ENCODE data around the gene TMEM42.

The TMEM42 gene

DNA sequence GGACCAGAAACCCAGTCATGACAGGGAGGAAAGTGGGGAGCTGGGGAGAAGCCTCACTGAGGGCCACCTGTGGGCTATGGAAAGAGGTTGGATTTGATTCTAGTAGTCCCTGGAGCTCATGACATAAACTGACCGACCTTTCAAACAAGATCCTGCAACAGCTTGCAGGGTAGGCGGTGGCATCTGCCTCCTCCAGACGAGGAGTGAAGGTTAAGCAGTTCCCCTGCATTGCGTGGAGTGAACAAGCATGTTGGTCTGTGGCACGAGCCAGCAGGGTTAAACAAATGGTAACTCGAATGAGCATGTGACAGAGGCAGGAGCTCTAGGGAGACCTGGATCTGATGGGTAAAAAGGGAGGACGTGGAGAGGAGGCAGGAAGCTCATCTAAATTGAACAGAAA, 25.4 kb downstream of the TMEM42 start:
- CTCF ChIA-PET = interaction anchor here (0.7 kb wide), 1 partner anchor 23 kb away, joined by 3 read pairs; no protein-coding TSS in a partner anchor
- H3K4me1 Mint-ChIP-seq = no peaks in the 10 kb centered on the region
- H3K9me3 Mint-ChIP-seq = no peaks in the 10 kb centered on the region
- no peak for DNase-seq
- H3K36me3 Mint-ChIP-seq = no peaks in the 10 kb centered on the region
- H3K4me3 Mint-ChIP-seq = no peak overlapping the region
- H3K27ac Mint-ChIP-seq = no peak overlapping the region
- peaks cover 13% of the 10 kb centered on the region for H3K27me3 Mint-ChIP-seq

DNA sequence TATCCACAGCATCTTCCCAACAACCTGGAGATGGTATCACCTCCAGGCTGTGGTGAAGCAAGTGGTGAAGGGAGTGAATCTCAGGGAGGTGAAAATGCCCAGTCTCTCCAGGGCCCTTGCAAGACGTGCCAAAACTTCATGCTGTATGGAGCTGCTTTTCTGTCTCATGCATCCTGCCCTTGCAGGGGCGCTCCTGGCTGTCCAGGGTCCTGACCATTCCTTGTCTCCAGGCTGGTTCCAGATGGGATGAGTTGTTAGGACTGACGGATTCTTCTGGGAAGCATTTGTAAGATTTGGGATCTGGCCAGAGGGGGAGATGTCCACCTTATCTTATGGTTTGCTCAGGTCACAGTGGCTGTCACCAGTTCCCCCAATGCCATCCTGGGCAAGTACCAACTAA, 28.5 kb downstream of the TMEM42 start:
- DNase-seq = no peak
- no peaks in the 10 kb centered on the region for H3K9me3 Mint-ChIP-seq
- H3K27me3 Mint-ChIP-seq = peaks cover 4% of the 10 kb centered on the region
- CTCF ChIA-PET = no interaction called here
- no peak overlapping the region for H3K4me3 Mint-ChIP-seq
- no peaks in the 10 kb centered on the region for H3K4me1 Mint-ChIP-seq
- H3K36me3 Mint-ChIP-seq = no peaks in the 10 kb centered on the region
- H3K27ac Mint-ChIP-seq = no peak overlapping the region

- Mint-ChIP-seq H3K36me3 (no peaks in the 10 kb centered on the region), H3K4me1 (no peaks in the 10 kb centered on the region), H3K9me3 (no peaks in the 10 kb centered on the region), H3K27ac (no peak overlapping the region), H3K27me3 (peaks cover 4% of the 10 kb centered on the region), H3K4me3 (no peak overlapping the region)
- CTCF ChIA-PET = no interaction called here
- no peak for DNase-seq
Measured at GRCh38 chr3:44890852-44891251, 29.1 kb downstream of the TMEM42 start.

DNA sequence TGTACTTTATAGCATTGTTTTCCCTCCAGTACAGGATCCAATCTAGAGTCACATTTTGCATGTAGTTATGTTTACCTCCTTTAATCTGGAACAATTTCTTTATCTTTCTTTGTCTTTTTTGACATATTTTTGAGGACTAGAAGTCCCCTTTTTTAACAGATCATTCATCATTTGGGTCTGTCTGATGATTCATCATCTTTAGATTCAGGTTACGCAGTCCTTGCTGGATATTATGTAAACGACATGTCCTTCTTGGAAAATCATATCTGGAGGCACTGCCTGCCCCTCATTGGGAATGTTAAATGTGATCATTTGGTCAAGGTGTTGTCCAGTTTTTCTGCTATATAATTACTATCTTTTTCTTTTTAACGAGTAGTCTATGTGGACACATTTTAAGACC, 31.0 kb downstream of the TMEM42 start:
- Mint-ChIP-seq H3K27me3 (peaks cover 4% of the 10 kb centered on the region), H3K36me3 (no peaks in the 10 kb centered on the region)

GRCh38 chr3:44893097-44893496, 31.4 kb downstream of the TMEM42 start:
- DNase-seq = no peak
- Mint-ChIP-seq H3K36me3 (no peaks in the 10 kb centered on the region), H3K27ac (no peak overlapping the region), H3K4me1 (no peaks in the 10 kb centered on the region), H3K4me3 (no peak overlapping the region), H3K9me3 (no peaks in the 10 kb centered on the region), H3K27me3 (peaks cover 4% of the 10 kb centered on the region)
- CTCF ChIA-PET = no interaction called here

More for the DNA sequence above, 31.0 kb downstream of the TMEM42 start:
- Mint-ChIP-seq H3K4me3 (no peak overlapping the region), H3K27ac (no peak overlapping the region), H3K9me3 (no peaks in the 10 kb centered on the region), H3K4me1 (no peaks in the 10 kb centered on the region)
- CTCF ChIA-PET = no interaction called here
- DNase-seq = no peak

GRCh38 chr3:44894485-44894884, 32.8 kb downstream of the TMEM42 start:
- no peaks in the 10 kb centered on the region for H3K9me3 Mint-ChIP-seq
- H3K4me1 Mint-ChIP-seq = no peaks in the 10 kb centered on the region
- no peak overlapping the region for H3K27ac Mint-ChIP-seq
- DNase-seq = no peak
- H3K36me3 Mint-ChIP-seq = no peaks in the 10 kb centered on the region
- CTCF ChIA-PET = no interaction called here
- H3K4me3 Mint-ChIP-seq = no peak overlapping the region
- H3K27me3 Mint-ChIP-seq = peaks cover 9% of the 10 kb centered on the region

GRCh38 chr3:44896440-44896839, 34.7 kb downstream of the TMEM42 start:
- Mint-ChIP-seq H3K4me1 (no peaks in the 10 kb centered on the region), H3K9me3 (no peaks in the 10 kb centered on the region), H3K4me3 (no peak overlapping the region), H3K36me3 (no peaks in the 10 kb centered on the region), H3K27ac (no peak overlapping the region), H3K27me3 (peaks cover 14% of the 10 kb centered on the region)
- CTCF ChIA-PET = interaction anchor here (0.6 kb wide), 1 partner anchor 522 kb away, joined by 3 read pairs; no protein-coding TSS in a partner anchor
- DNase-seq = no peak

GRCh38 chr3:44899683-44900367, 38.1 kb downstream of the TMEM42 start:
- Mint-ChIP-seq H3K4me3 (no peak overlapping the region), H3K27ac (no peak overlapping the region), H3K4me1 (no peaks in the 10 kb centered on the region), H3K36me3 (no peaks in the 10 kb centered on the region), H3K27me3 (peaks cover 20% of the 10 kb centered on the region), H3K9me3 (no peaks in the 10 kb centered on the region)
- no peak for DNase-seq
- CTCF ChIA-PET = no interaction called here

DNA sequence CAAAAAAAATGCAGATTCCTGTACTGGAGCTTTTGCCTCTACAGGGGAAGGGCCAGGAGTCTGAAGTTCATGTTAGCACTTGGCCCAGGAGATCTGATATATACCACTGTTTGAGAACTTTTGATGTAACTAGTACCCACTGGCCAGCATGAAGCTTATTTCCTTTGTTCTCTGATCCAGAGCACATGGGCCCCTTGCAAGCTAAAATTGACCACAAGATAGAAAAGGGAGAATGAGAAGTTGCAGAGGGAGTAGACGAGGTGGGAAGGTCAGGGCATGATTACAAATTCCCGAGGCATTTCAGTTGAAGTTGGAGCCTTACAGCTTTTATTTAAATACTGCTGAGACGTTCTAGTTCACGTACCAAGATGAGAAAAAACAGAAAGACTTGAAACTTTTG, 40.9 kb downstream of the TMEM42 start:
- no peaks in the 10 kb centered on the region for H3K36me3 Mint-ChIP-seq

GRCh38 chr3:44903314-44903713, 41.6 kb downstream of the TMEM42 start:
- H3K36me3 Mint-ChIP-seq = no peaks in the 10 kb centered on the region
- peaks cover 42% of the 10 kb centered on the region for H3K27me3 Mint-ChIP-seq
- CTCF ChIA-PET = no interaction called here
- no peak overlapping the region for H3K27ac Mint-ChIP-seq
- H3K4me1 Mint-ChIP-seq = no peaks in the 10 kb centered on the region
- H3K4me3 Mint-ChIP-seq = no peak overlapping the region
- DNase-seq = no peak
- no peaks in the 10 kb centered on the region for H3K9me3 Mint-ChIP-seq

More for the DNA sequence above, 40.9 kb downstream of the TMEM42 start:
- CTCF ChIA-PET = no interaction called here
- H3K4me3 Mint-ChIP-seq = no peak overlapping the region
- H3K27me3 Mint-ChIP-seq = peaks cover 35% of the 10 kb centered on the region
- H3K4me1 Mint-ChIP-seq = no peaks in the 10 kb centered on the region
- DNase-seq = no peak
- no peak overlapping the region for H3K27ac Mint-ChIP-seq
- no peaks in the 10 kb centered on the region for H3K9me3 Mint-ChIP-seq

GRCh38 chr3:44903751-44904150, 42.0 kb downstream of the TMEM42 start:
- no peaks in the 10 kb centered on the region for H3K36me3 Mint-ChIP-seq
- H3K4me1 Mint-ChIP-seq = no peaks in the 10 kb centered on the region
- CTCF ChIA-PET = no interaction called here
- no peaks in the 10 kb centered on the region for H3K9me3 Mint-ChIP-seq
- DNase-seq = no peak
- H3K4me3 Mint-ChIP-seq = no peak overlapping the region
- peaks cover 43% of the 10 kb centered on the region for H3K27me3 Mint-ChIP-seq
- H3K27ac Mint-ChIP-seq = no peak overlapping the region

GRCh38 chr3:44905446-44906157, 43.9 kb downstream of the TMEM42 start:
- H3K27me3 Mint-ChIP-seq = peaks cover 42% of the 10 kb centered on the region
- peaks cover 3% of the 10 kb centered on the region for H3K9me3 Mint-ChIP-seq
- no peak overlapping the region for H3K27ac Mint-ChIP-seq
- no peaks in the 10 kb centered on the region for H3K4me1 Mint-ChIP-seq
- no peak for DNase-seq
- CTCF ChIA-PET = no interaction called here
- H3K36me3 Mint-ChIP-seq = no peaks in the 10 kb centered on the region
- no peak overlapping the region for H3K4me3 Mint-ChIP-seq

- no peak overlapping the region for H3K27ac Mint-ChIP-seq
- no peaks in the 10 kb centered on the region for H3K36me3 Mint-ChIP-seq
- H3K4me3 Mint-ChIP-seq = no peak overlapping the region
- H3K9me3 Mint-ChIP-seq = peaks cover 7% of the 10 kb centered on the region
- DNase-seq = no peak
- no peaks in the 10 kb centered on the region for H3K4me1 Mint-ChIP-seq
- H3K27me3 Mint-ChIP-seq = peaks cover 31% of the 10 kb centered on the region
- CTCF ChIA-PET = no interaction called here
Measured at GRCh38 chr3:44906997-44907396, 45.3 kb downstream of the TMEM42 start.

DNA sequence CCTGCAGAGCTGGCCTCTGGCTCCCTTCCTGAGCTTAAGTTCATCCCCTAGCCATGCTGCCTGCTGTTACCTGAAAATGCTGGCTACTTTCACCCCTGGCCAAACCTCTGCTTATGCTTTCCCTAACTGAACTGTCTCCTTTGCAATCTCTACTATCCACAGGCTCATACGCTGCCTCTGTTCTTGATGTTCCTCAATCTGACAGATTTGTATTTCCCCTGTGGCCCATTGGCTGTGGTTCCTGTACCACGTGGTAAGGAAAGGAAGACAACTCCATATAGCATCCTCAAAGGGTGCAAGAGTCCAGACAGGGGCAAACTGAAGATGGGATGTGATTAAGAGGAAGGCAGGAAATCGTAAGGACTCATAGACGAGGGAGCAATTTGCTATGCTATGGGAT, 45.9 kb downstream of the TMEM42 start:
- no peaks in the 10 kb centered on the region for H3K36me3 Mint-ChIP-seq
- peaks cover 30% of the 10 kb centered on the region for H3K27me3 Mint-ChIP-seq
- no peaks in the 10 kb centered on the region for H3K4me1 Mint-ChIP-seq
- peaks cover 7% of the 10 kb centered on the region for H3K9me3 Mint-ChIP-seq
- H3K27ac Mint-ChIP-seq = no peak overlapping the region
- H3K4me3 Mint-ChIP-seq = no peak overlapping the region
- CTCF ChIA-PET = no interaction called here
- no peak for DNase-seq

DNA sequence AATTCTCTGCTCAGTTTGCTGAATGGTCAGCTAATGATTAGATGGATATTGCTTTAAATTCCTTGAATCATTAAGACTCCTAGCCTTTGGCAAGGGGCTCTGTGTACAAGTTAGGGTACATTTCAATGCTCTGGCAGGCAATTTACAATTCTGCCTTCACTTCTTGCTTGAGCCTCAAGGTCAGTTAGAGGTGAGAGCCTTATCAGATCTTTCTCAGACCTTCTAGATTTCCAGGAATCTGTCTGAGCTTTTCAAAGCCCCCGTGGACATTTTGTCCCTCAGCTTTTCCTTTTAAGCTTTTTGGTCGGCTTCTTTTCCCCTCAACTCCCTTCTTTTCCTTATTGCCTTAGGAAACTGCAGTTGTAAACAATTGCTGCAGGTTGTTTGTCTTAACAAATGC, 47.4 kb downstream of the TMEM42 start:
- H3K27ac Mint-ChIP-seq = no peak overlapping the region
- no peak overlapping the region for H3K4me3 Mint-ChIP-seq
- H3K9me3 Mint-ChIP-seq = peaks cover 7% of the 10 kb centered on the region
- CTCF ChIA-PET = interaction anchor here (0.7 kb wide), 1 partner anchor 27 kb away, joined by 3 read pairs; no protein-coding TSS in a partner anchor
- no peak for DNase-seq
- no peaks in the 10 kb centered on the region for H3K36me3 Mint-ChIP-seq
- H3K4me1 Mint-ChIP-seq = no peaks in the 10 kb centered on the region
- H3K27me3 Mint-ChIP-seq = peaks cover 34% of the 10 kb centered on the region
